Naive thymus-derived CD4-positive, alpha-beta T cell (primary cell): ENCODE results near the gene MTX1. TPM values are rescaled to one million over a fixed set of nuclear protein-coding genes. Genes with fewer than 3 reads are reported as not detected.

Experiments
- ATAC-seq: fragments of 150-1000 bp; cut with Tn5 transposase; 2 replicates; pipeline ENCODE4 v1.10.0; 2021; ENCODE audit warnings: mild to moderate bottlenecking, moderate library complexity
- CTCF ChIA-PET: fragments of 350-600 bp; sonication (Branson Sonifier 250); formaldehyde crosslinking; loops from one replicate; lab custom pipeline; 2021; ENCODE audit warnings: antibody characterized with exemption; lab: Charles Lee
- POLR2A ChIA-PET: fragments of 350-600 bp; sonication (Branson Sonifier 250); formaldehyde crosslinking; loops from one replicate; lab custom pipeline; 2021; ENCODE audit warnings: antibody characterized with exemption, inconsistent platforms; lab: Charles Lee
- DNase-seq, 9 donors: peaks; one replicate each; pipeline versions ENCODE4 v3.0.0 to v3.0.0-alpha.2; 2020 to 2022; ENCODE audit warnings: mixed read lengths in 1 of 9
- H3K27ac ChIP-seq: one replicate; pipeline ENCODE4 v1.7.0; 2013; ENCODE audit warnings: mild to moderate bottlenecking, low read depth, low read length, moderate library complexity
- H3K27me3 ChIP-seq, 2 donors: one replicate each; pipeline ENCODE4 v1.7.0; 2013; ENCODE audit warnings: low read length in 2 of 2, mild to moderate bottlenecking in 2 of 2, moderate library complexity in 2 of 2; ENCODE audit not compliant: control insufficient read depth in 2 of 2, insufficient read depth in 2 of 2
- H3K36me3 ChIP-seq, 3 experiments: 1 replicate in 2 of 3; 2 replicates in 1 of 3; pipeline ENCODE4 v1.7.0; 2013; ENCODE audit warnings: low read length in 3 of 3, mild to moderate bottlenecking in 3 of 3, moderate library complexity in 1 of 3; ENCODE audit not compliant: insufficient read depth in 3 of 3, control insufficient read depth in 2 of 3
- H3K4me1 ChIP-seq, 2 donors: one replicate each; pipeline ENCODE4 v1.7.0; 2013; ENCODE audit warnings: low read length in 2 of 2, mild to moderate bottlenecking in 2 of 2, moderate library complexity in 1 of 2; ENCODE audit not compliant: control insufficient read depth in 2 of 2, insufficient read depth in 2 of 2
- H3K4me3 ChIP-seq: 2 replicates; pipeline ENCODE4 v1.7.0; 2013; ENCODE audit warnings: mild to moderate bottlenecking, low read length
- H3K9me3 ChIP-seq, 3 experiments: 1 replicate in 2 of 3; 2 replicates in 1 of 3; pipeline ENCODE4 v1.7.0; 2013; ENCODE audit warnings: low read length in 3 of 3; ENCODE audit not compliant: control insufficient read depth in 2 of 3
- H3K27ac Mint-ChIP-seq, 9 donors: one replicate each; pipeline ENCODE4 v1.8.0; 2020 to 2022; ENCODE audit warnings: mixed read lengths in 9 of 9, mild to moderate bottlenecking in 8 of 9, moderate library complexity in 5 of 9, inconsistent platforms in 2 of 9
- H3K27me3 Mint-ChIP-seq, 5 donors: one replicate each; pipeline ENCODE4 v1.8.0; 2021 to 2022; ENCODE audit warnings: mixed read lengths in 5 of 5, mild to moderate bottlenecking in 1 of 5
- H3K36me3 Mint-ChIP-seq, 5 donors: one replicate each; pipeline ENCODE4 v1.8.0; 2020 to 2022; ENCODE audit warnings: mixed read lengths in 5 of 5, mild to moderate bottlenecking in 3 of 5, inconsistent platforms in 1 of 5
- H3K4me1 Mint-ChIP-seq, 7 donors: one replicate each; pipeline ENCODE4 v1.8.0; 2020 to 2022; ENCODE audit warnings: mixed read lengths in 7 of 7, mild to moderate bottlenecking in 3 of 7, inconsistent platforms in 1 of 7
- H3K4me3 Mint-ChIP-seq, 10 donors: one replicate each; pipeline ENCODE4 v1.8.0; 2020 to 2022; ENCODE audit warnings: mild to moderate bottlenecking in 10 of 10, mixed read lengths in 10 of 10, moderate library complexity in 6 of 10, inconsistent platforms in 2 of 10
- H3K9me3 Mint-ChIP-seq, 11 donors: one replicate each; pipeline ENCODE4 v1.8.0; 2020 to 2022; ENCODE audit warnings: mixed read lengths in 11 of 11, mild to moderate bottlenecking in 4 of 11, inconsistent platforms in 1 of 11, moderate library complexity in 1 of 11
- intact Hi-C, 2 donors: fragments of 100-400 bp; cut with micrococcal nuclease; formaldehyde crosslinking; loops; one replicate each; pipeline ENCODE4 v1.15.1; 2023
- polyA plus RNA-seq, 2 donors: library from polyadenylated mRNA; unstranded; fragments of 300-500 nt; fragmentation: Illumina TruSeq; gene quantifications; one replicate each; pipeline ENCODE4 v1.2.3, GENCODE V29; 2021
- total RNA-seq, 6 experiments: library from RNA in 5 of 6; stranded (reverse) in 5 of 6; gene quantifications; 1 replicate in 5 of 6; 2 replicates in 1 of 6; pipeline ENCODE4 v1.2.3 and lab custom pipeline; 2021 to 2026

Gene MTX1
- total and polyA plus RNA-seq, 7 experiments from 2014 or later = 19.5 to 49.9 (median 28.9) TPM

- H3K4me1 Mint-ChIP-seq = peaks cover 31 to 55% (median 47%) of the 10 kb centered on the region in 7 donors
- H3K4me3 Mint-ChIP-seq = peak overlapping the region; percentile 33 to 99 (median 96)
Measured at GRCh38 chr1:155260276-155260675, 51.8 kb downstream of the MTX1 start.

GRCh38 chr1:155261493-155261851 is 53.0 kb downstream of the MTX1 start:
- Histone ChIP-seq H3K4me3 (peak overlapping the region; percentile 88), H3K9me3 (no peaks in the 10 kb centered on the region), H3K27ac (peak overlapping the region; percentile 87), H3K4me1 (peaks cover 18 to 19% of the 10 kb centered on the region in 2 donors), H3K27me3 (no peaks in the 10 kb centered on the region), H3K36me3 (peaks cover 5 to 65% (median 18%) of the 10 kb centered on the region in 3 experiments)
- H3K4me3 Mint-ChIP-seq = peak overlapping the region; percentile 81 to 100 (median 98)
- intact Hi-C loops = loop anchor here in 1 of 2 donors (10.0 kb wide), 1 partner anchor 793 kb away; the partner anchor contains the start of genes LAMTOR2 and UBQLN4
- CTCF ChIA-PET = interaction anchor here (0.9 to 4.2 kb wide), 5 partner anchors 10 to 89 kb away, joined by 3 to 42 read pairs (median 4); partner anchors contain the start of gene KRTCAP2
- no peaks in the 10 kb centered on the region for H3K27me3 Mint-ChIP-seq
- ATAC-seq (no peak), DNase-seq (peak in 2 of 9 donors; percentile 25 to 41)
- H3K36me3 Mint-ChIP-seq = peaks cover 4 to 50% (median 27%) of the 10 kb centered on the region in 5 donors
- peaks cover 28 to 47% (median 39%) of the 10 kb centered on the region in 7 donors for H3K4me1 Mint-ChIP-seq
- POLR2A ChIA-PET = interaction anchor here (0.6 to 4.2 kb wide), 16 partner anchors 10 to 348 kb away, joined by 3 to 40 read pairs (median 5); partner anchors contain the start of genes CLK2, MSTO1 and RUSC1
- no peaks in the 10 kb centered on the region for H3K9me3 Mint-ChIP-seq
- peak overlapping the region; percentile 89 to 98 (median 96) for H3K27ac Mint-ChIP-seq

More at GRCh38 chr1:155260276-155260675, 51.8 kb downstream of the MTX1 start:
- Mint-ChIP-seq H3K36me3 (peaks cover 0 to 43% (median 25%) of the 10 kb centered on the region in 5 donors), H3K9me3 (peaks cover 0 to 1% (median 0%) of the 10 kb centered on the region in 11 donors), H3K27me3 (no peaks in the 10 kb centered on the region), H3K27ac (peak overlapping the region in 2 of 9 donors; percentile 89 to 96)
- Histone ChIP-seq H3K27me3 (no peaks in the 10 kb centered on the region), H3K27ac (peak overlapping the region; percentile 87), H3K36me3 (peaks cover 5 to 58% (median 12%) of the 10 kb centered on the region in 3 experiments), H3K4me1 (peaks cover 22 to 23% of the 10 kb centered on the region in 2 donors), H3K9me3 (no peaks in the 10 kb centered on the region), H3K4me3 (no peak overlapping the region)
- ChIA-PET CTCF (interaction anchor here (0.6 to 4.2 kb wide), 6 partner anchors 10 to 500 kb away, joined by 3 to 42 read pairs (median 4); no protein-coding TSS in a partner anchor), POLR2A (interaction anchor here (1.6 to 4.2 kb wide), 5 partner anchors 9 to 349 kb away, joined by 3 to 40 read pairs (median 15); partner anchors contain the start of genes CLK2 and MSTO1)
- ATAC-seq (no peak), DNase-seq (no peak)
- intact Hi-C loops = loop anchor here in 1 of 2 donors (10.0 kb wide), 1 partner anchor 795 kb away; the partner anchor contains the start of genes LAMTOR2 and UBQLN4

- Mint-ChIP-seq H3K4me1 (peaks cover 22 to 42% (median 33%) of the 10 kb centered on the region in 7 donors), H3K36me3 (peaks cover 4 to 49% (median 23%) of the 10 kb centered on the region in 5 donors), H3K27me3 (no peaks in the 10 kb centered on the region), H3K9me3 (no peaks in the 10 kb centered on the region), H3K4me3 (peak within 1 kb of the TSS; percentile 81 to 100 (median 98)), H3K27ac (peak within 1 kb of the TSS; percentile 89 to 98 (median 96))
- peak within 1 kb of the TSS; percentile 87 for H3K27ac ChIP-seq
- DNase-seq = peak; percentile 52 to 89 (median 79)
- H3K9me3 ChIP-seq = no peaks in the 10 kb centered on the region
- H3K4me3 ChIP-seq = peak within 1 kb of the TSS; percentile 88
- H3K27me3 ChIP-seq = no peaks in the 10 kb centered on the region
- POLR2A ChIA-PET = interaction anchor here (0.6 to 4.2 kb wide), 18 partner anchors 10 to 1269 kb away, joined by 3 to 40 read pairs (median 4); partner anchors contain the start of genes CLK2, MSTO1 and RUSC1
- ATAC-seq = peak; percentile 99
- CTCF ChIA-PET = interaction anchor here (0.9 to 4.2 kb wide), 5 partner anchors 9 to 89 kb away, joined by 3 to 42 read pairs (median 4); partner anchors contain the start of gene KRTCAP2
- H3K4me1 ChIP-seq = peaks cover 18 to 19% of the 10 kb centered on the region in 2 donors
- intact Hi-C loops = loop anchor here (1.0 to 10.0 kb wide), 6 partner anchors 11 to 793 kb away; partner anchors contain the start of genes CLK2 (in 2 of the 2), FDPS (in 2 of the 2), HCN3 (in 1 of the 2) and LAMTOR2 (in 1 of the 2)
- peaks cover 5 to 65% (median 19%) of the 10 kb centered on the region in 3 experiments for H3K36me3 ChIP-seq
Measured at GRCh38 chr1:155261852-155262673, 53.6 kb downstream of the MTX1 start, which contains the start of gene SCAMP3. SCAMP3 (minus strand) TSS chr1:155262360; CDS start chr1:155262151, 209 bp downstream.

DNA sequence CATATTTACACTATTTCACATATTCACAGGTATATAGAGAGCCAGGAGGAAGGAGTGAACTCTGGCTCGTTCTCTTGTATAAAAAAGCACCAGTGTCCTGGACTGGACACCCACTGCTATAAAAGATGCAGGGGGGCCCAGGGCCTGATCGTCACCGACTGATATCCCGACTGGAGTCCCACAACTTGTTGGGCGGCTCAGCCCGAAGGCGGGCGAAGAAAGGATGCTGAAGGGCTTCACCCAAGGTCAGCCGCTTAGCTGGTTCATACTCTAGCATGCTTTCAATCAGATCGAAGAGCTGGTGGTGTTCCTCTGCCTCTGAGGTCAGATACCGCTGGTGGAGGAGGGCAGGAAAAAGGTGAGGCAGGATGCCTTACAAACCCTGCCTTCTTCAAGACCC is 54.6 kb downstream of the MTX1 start:
- POLR2A ChIA-PET = interaction anchor here (0.8 to 1.8 kb wide), 4 partner anchors 10 to 59 kb away, joined by 3 to 5 read pairs (median 3); partner anchors contain the start of gene CLK2
- no peak overlapping the region for H3K4me3 ChIP-seq
- intact Hi-C loops = loop anchor here in 1 of 2 donors (10.0 kb wide), 1 partner anchor 792 kb away; the partner anchor contains the start of genes LAMTOR2 and UBQLN4
- CTCF ChIA-PET = interaction anchor here (0.7 kb wide), 2 partner anchors 10 to 15 kb away, joined by 3 to 4 read pairs; partner anchors contain the start of gene CLK2
- H3K36me3 ChIP-seq = peaks cover 9 to 70% (median 25%) of the 10 kb centered on the region in 3 experiments
- ATAC-seq (no peak), DNase-seq (no peak)
- Mint-ChIP-seq H3K4me1 (peaks cover 21 to 44% (median 29%) of the 10 kb centered on the region in 7 donors), H3K27me3 (no peaks in the 10 kb centered on the region), H3K4me3 (peak overlapping the region in 9 of 10 donors; percentile 15 to 100 (median 53)), H3K27ac (peak overlapping the region; percentile 24 to 98 (median 96)), H3K36me3 (peaks cover 4 to 54% (median 25%) of the 10 kb centered on the region in 5 donors), H3K9me3 (no peaks in the 10 kb centered on the region)
- H3K9me3 ChIP-seq = no peaks in the 10 kb centered on the region
- peaks cover 18 to 19% of the 10 kb centered on the region in 2 donors for H3K4me1 ChIP-seq
- H3K27ac ChIP-seq = no peak overlapping the region
- H3K27me3 ChIP-seq = no peaks in the 10 kb centered on the region

Other genes with a start within 250 kb of the MTX1 start
- 10 to 100 TPM; 33.0 to 69.5 (median 46.2) TPM for gene PYGO2, start 246.9 kb upstream of the MTX1 start, total RNA-seq
- 10 to 100 TPM; 33.0 to 64.0 TPM for gene PYGO2, start 246.9 kb upstream of the MTX1 start, polyA plus RNA-seq
- 10 to 100 TPM; 71.0 to 76.9 (median 73.7) TPM for gene SHC1, start 237.9 kb upstream of the MTX1 start, total RNA-seq
- gene SHC1, start 237.9 kb upstream of the MTX1 start, polyA plus RNA-seq = 10 to 100 TPM; 29.6 to 38.3 TPM
- 100 to 1,000 TPM in 1 of 5 experiments, 10 to 100 TPM in 3, 1 to 10 TPM in 1; 8.4 to 105 (median 10.2) TPM for gene CKS1B, start 234.0 kb upstream of the MTX1 start, total RNA-seq
- gene CKS1B, start 234.0 kb upstream of the MTX1 start, polyA plus RNA-seq = 10 to 100 TPM; 37.1 to 55.2 TPM
- gene FLAD1, start 225.4 kb upstream of the MTX1 start, total RNA-seq = 10 to 100 TPM; 24.4 to 50.2 (median 50.0) TPM
- gene FLAD1, start 225.4 kb upstream of the MTX1 start, polyA plus RNA-seq = 10 to 100 TPM; 33.3 to 45.8 TPM
- 1 to 10 TPM in 3 of 5 experiments, not detected in 2; 1.4 to 3.2 (median 2.6) TPM for gene LENEP, start 215.1 kb upstream of the MTX1 start, total RNA-seq
- gene LENEP, start 215.1 kb upstream of the MTX1 start, polyA plus RNA-seq = not detected
- gene ZBTB7B, start 205.9 kb upstream of the MTX1 start, total RNA-seq = 100 to 1,000 TPM in 1 of 5 experiments, 10 to 100 TPM in 4; 42.7 to 139 (median 61.0) TPM
- 1 to 10 TPM; 3.0 to 6.7 TPM for gene ZBTB7B, start 205.9 kb upstream of the MTX1 start, polyA plus RNA-seq
- 1 to 10 TPM in 4 of 5 experiments, under 1 TPM in 1; 0.22 to 3.3 (median 2.4) TPM for gene DCST2, start 174.9 kb upstream of the MTX1 start, total RNA-seq
- not detected for gene DCST2, start 174.9 kb upstream of the MTX1 start, polyA plus RNA-seq
- gene DCST1, start 174.9 kb upstream of the MTX1 start, total RNA-seq = under 1 TPM in 3 of 5 experiments, not detected in 2; 0.19 to 0.78 (median 0.42) TPM
- not detected for gene DCST1, start 174.9 kb upstream of the MTX1 start, polyA plus RNA-seq
- 10 to 100 TPM; 16.9 to 53.7 (median 28.8) TPM for gene ADAM15, start 157.4 kb upstream of the MTX1 start, total RNA-seq
- gene ADAM15, start 157.4 kb upstream of the MTX1 start, polyA plus RNA-seq = 1 to 10 TPM; 5.8 to 8.5 TPM
- 1 to 10 TPM; 3.9 to 9.4 (median 7.7) TPM for gene EFNA4, start 145.0 kb upstream of the MTX1 start, total RNA-seq
- 1 to 10 TPM; 2.1 to 3.9 TPM for gene EFNA4, start 145.0 kb upstream of the MTX1 start, polyA plus RNA-seq
- gene EFNA3, start 129.9 kb upstream of the MTX1 start, total RNA-seq = 1 to 10 TPM in 4 of 5 experiments, under 1 TPM in 1; 0.42 to 4.0 (median 2.7) TPM
- under 1 TPM; 0.51 to 0.72 TPM for gene EFNA3, start 129.9 kb upstream of the MTX1 start, polyA plus RNA-seq
- 1 to 10 TPM in 4 of 5 experiments, not detected in 1; 4.0 to 7.3 (median 5.6) TPM for gene EFNA1, start 80.8 kb upstream of the MTX1 start, total RNA-seq
- 10 to 100 TPM; 11.1 to 16.8 TPM for gene EFNA1, start 80.8 kb upstream of the MTX1 start, polyA plus RNA-seq
- 10 to 100 TPM; 21.1 to 35.6 (median 24.3) TPM for gene SLC50A1, start 72.8 kb upstream of the MTX1 start, total RNA-seq
- gene SLC50A1, start 72.8 kb upstream of the MTX1 start, polyA plus RNA-seq = 10 to 100 TPM; 51.0 to 64.8 TPM
- 10 to 100 TPM; 29.1 to 50.4 (median 43.8) TPM for gene DPM3, start 68.2 kb upstream of the MTX1 start, total RNA-seq
- gene DPM3, start 68.2 kb upstream of the MTX1 start, polyA plus RNA-seq = 100 to 1,000 TPM in 1 of 2 donors, 10 to 100 TPM in 1; 99.2 to 128 TPM
- 100 to 1,000 TPM in 4 of 5 experiments, 10 to 100 TPM in 1; 97.4 to 236 (median 155) TPM for gene KRTCAP2, start 35.4 kb upstream of the MTX1 start, total RNA-seq
- 100 to 1,000 TPM; 450 to 469 TPM for gene KRTCAP2, start 35.4 kb upstream of the MTX1 start, polyA plus RNA-seq
- 10 to 100 TPM in 1 of 5 experiments, 1 to 10 TPM in 4; 3.5 to 21.9 (median 4.1) TPM for gene TRIM46, start 34.8 kb upstream of the MTX1 start, total RNA-seq
- gene TRIM46, start 34.8 kb upstream of the MTX1 start, polyA plus RNA-seq = 1 to 10 TPM in 1 of 2 donors, under 1 TPM in 1; 0.69 to 1.3 TPM
- gene THBS3, start 798 bp upstream of the MTX1 start, total RNA-seq = 10 to 100 TPM; 26.0 to 35.9 (median 28.1) TPM
- gene THBS3, start 798 bp upstream of the MTX1 start, polyA plus RNA-seq = 1 to 10 TPM in 1 of 2 donors, under 1 TPM in 1; 0.87 to 2.6 TPM
- gene ENTREP3, start 46.8 kb downstream of the MTX1 start, total RNA-seq = 10 to 100 TPM in 4 of 5 experiments, 1 to 10 TPM in 1; 8.2 to 24.3 (median 13.8) TPM
- 1 to 10 TPM; 1.8 to 2.0 TPM for gene ENTREP3, start 46.8 kb downstream of the MTX1 start, polyA plus RNA-seq
- gene SCAMP3, start 53.7 kb downstream of the MTX1 start, total RNA-seq = 100 to 1,000 TPM in 3 of 5 experiments, 10 to 100 TPM in 2; 50.8 to 118 (median 100) TPM
- 100 to 1,000 TPM; 141 to 219 TPM for gene SCAMP3, start 53.7 kb downstream of the MTX1 start, polyA plus RNA-seq
- 100 to 1,000 TPM in 2 of 5 experiments, 10 to 100 TPM in 3; 72.2 to 137 (median 94.7) TPM for gene CLK2, start 64.8 kb downstream of the MTX1 start, total RNA-seq
- gene CLK2, start 64.8 kb downstream of the MTX1 start, polyA plus RNA-seq = 10 to 100 TPM; 16.7 to 31.0 TPM
- 1 to 10 TPM; 1.6 to 3.3 (median 2.8) TPM for gene HCN3, start 68.8 kb downstream of the MTX1 start, total RNA-seq
- under 1 TPM in 1 of 2 donors, not detected in 1; 0.07 TPM for gene HCN3, start 68.8 kb downstream of the MTX1 start, polyA plus RNA-seq
- not detected for gene PKLR, start 92.7 kb downstream of the MTX1 start, total RNA-seq
- under 1 TPM in 1 of 2 donors, not detected in 1; 0.06 TPM for gene PKLR, start 92.7 kb downstream of the MTX1 start, polyA plus RNA-seq
- 100 to 1,000 TPM in 1 of 5 experiments, 10 to 100 TPM in 4; 58.5 to 193 (median 79.0) TPM for gene FDPS, start 100.2 kb downstream of the MTX1 start, total RNA-seq
- gene FDPS, start 100.2 kb downstream of the MTX1 start, polyA plus RNA-seq = 100 to 1,000 TPM in 1 of 2 donors, 10 to 100 TPM in 1; 99.3 to 102 TPM
- 10 to 100 TPM; 14.9 to 26.8 (median 15.7) TPM for gene RUSC1, start 112.2 kb downstream of the MTX1 start, total RNA-seq
- 1 to 10 TPM; 6.8 to 7.7 TPM for gene RUSC1, start 112.2 kb downstream of the MTX1 start, polyA plus RNA-seq